Neural cell (in vitro differentiated cells): ENCODE data around the gene CYP26A1. TPM values are rescaled to one million over a fixed set of nuclear protein-coding genes. Genes with fewer than 3 reads are reported as not detected.

Experiments used
- H2AFZ ChIP-seq: fragments of 200-600, 300-800 bp; sonication (generic), shearing (Covaris generic); 2 replicates; pipeline ENCODE4 v1.6.0; 2014; ENCODE audit warnings: low read depth, mild to moderate bottlenecking, antibody characterized with exemption, low read length, moderate library complexity
- H3F3A ChIP-seq: fragments of 200-600 bp; shearing (Covaris generic); 2 replicates; pipeline ENCODE4 v1.6.1; 2016; ENCODE audit warnings: mild to moderate bottlenecking, moderate library complexity, mixed read lengths, antibody characterized with exemption, low read length; ENCODE audit not compliant: insufficient read depth, poor library complexity, severe bottlenecking
- H3K27ac ChIP-seq: fragments of 200-600, 300-800 bp; sonication (generic), shearing (Covaris generic); 2 replicates; pipeline ENCODE4 v1.5.1; 2014; ENCODE audit warnings: mild to moderate bottlenecking, low read length, moderate library complexity
- H3K27me3 ChIP-seq: fragments of 300-800, 200-600 bp; sonication (generic), shearing (Covaris generic); 2 replicates; pipeline ENCODE4 v1.6.0; 2014; ENCODE audit warnings: mild to moderate bottlenecking, low read depth, low read length, moderate library complexity; ENCODE audit not compliant: insufficient read depth
- H3K36me3 ChIP-seq: fragments of 300-800, 200-600 bp; sonication (generic), shearing (Covaris generic); 2 replicates; pipeline ENCODE4 v1.5.1; 2014; ENCODE audit warnings: mild to moderate bottlenecking, antibody characterized with exemption, low read length, moderate library complexity; ENCODE audit not compliant: insufficient read depth
- H3K4me2 ChIP-seq: fragments of 300-800, 200-600 bp; sonication (generic), shearing (Covaris generic); 2 replicates; pipeline ENCODE4 v1.6.0; 2014; ENCODE audit warnings: mild to moderate bottlenecking, low read length
- H3K4me3 ChIP-seq: fragments of 300-800, 200-600 bp; sonication (generic), shearing (Covaris generic); 2 replicates; pipeline ENCODE4 v1.5.1; 2014; ENCODE audit warnings: mild to moderate bottlenecking, low read length, moderate library complexity
- H3K79me2 ChIP-seq: fragments of 200-600 bp; shearing (Covaris generic); replicated peaks from 2 replicates; pipeline ENCODE4 v1.6.0; 2014; ENCODE audit warnings: mild to moderate bottlenecking, low read length, moderate library complexity; ENCODE audit not compliant: insufficient read depth
- H3K9ac ChIP-seq: fragments of 300-800, 200-600 bp; sonication (generic), shearing (Covaris generic); 2 replicates; pipeline ENCODE4 v1.6.1; 2016; ENCODE audit warnings: mild to moderate bottlenecking, low read length, mixed read lengths
- H3K9me2 ChIP-seq: fragments of 200-600 bp; shearing (Covaris generic); 2 replicates; pipeline ENCODE4 v1.6.1; 2016; ENCODE audit warnings: mild to moderate bottlenecking, low read length, mixed read lengths; ENCODE audit not compliant: insufficient read depth
- H3K9me3 ChIP-seq: fragments of 200-600, 300-800 bp; sonication (generic), shearing (Covaris generic); 2 replicates; pipeline ENCODE4 v1.6.1; 2016; ENCODE audit warnings: mild to moderate bottlenecking, mixed run types, low read length, moderate library complexity, mixed read lengths
- H4K20me1 ChIP-seq: fragments of 200-600 bp; shearing (Covaris generic); 2 replicates; pipeline ENCODE4 v1.6.1; 2016; ENCODE audit warnings: mild to moderate bottlenecking, mixed run types; ENCODE audit not compliant: insufficient read depth
- EP300 ChIP-seq: fragments of 450-650 bp; conservative IDR thresholded peaks from 2 replicates; pipeline ENCODE4 v1.6.1; 2014; ENCODE audit warnings: antibody characterized with exemption, mild to moderate bottlenecking, moderate library complexity; ENCODE audit not compliant: poor library complexity, severe bottlenecking
- EZH2 ChIP-seq: fragments of 200-600, 300-800 bp; shearing (Covaris generic), sonication (generic); IDR thresholded peaks from 2 replicates; pipeline ENCODE4 v1.6.1; 2014; ENCODE audit warnings: antibody characterized with exemption, low read length, borderline replicate concordance, mild to moderate bottlenecking; ENCODE audit not compliant: insufficient read depth, poor library complexity, severe bottlenecking
- MXI1 ChIP-seq: fragments of 450-650 bp; conservative IDR thresholded peaks from 2 replicates; pipeline ENCODE4 v1.6.1; 2014; ENCODE audit warnings: antibody characterized with exemption, mild to moderate bottlenecking; ENCODE audit not compliant: poor library complexity, severe bottlenecking
- POLR2AphosphoS5 ChIP-seq: IDR thresholded peaks from 2 replicates; pipeline ENCODE4 v1.6.1; 2012
- RAD21 ChIP-seq: fragments of 450-650 bp; conservative IDR thresholded peaks from 2 replicates; pipeline ENCODE4 v1.6.1; 2014; ENCODE audit warnings: antibody characterized with exemption, mild to moderate bottlenecking, moderate library complexity
- REST ChIP-seq: IDR thresholded peaks from 2 replicates; pipeline ENCODE4 v1.6.1; 2012; ENCODE audit warnings: borderline replicate concordance
- SMC3 ChIP-seq: fragments of 450-650 bp; conservative IDR thresholded peaks from 2 replicates; pipeline ENCODE4 v1.6.1; 2014; ENCODE audit warnings: antibody characterized with exemption, mild to moderate bottlenecking, moderate library complexity; ENCODE audit not compliant: poor library complexity
- TAF1 ChIP-seq: IDR thresholded peaks from 2 replicates; pipeline ENCODE4 v1.6.1; 2012; ENCODE audit warnings: low read depth
- polyA plus RNA-seq: library from polyadenylated mRNA; depleted of rRNA; stranded (reverse); fragments of >200 nt; gene quantifications from 2 replicates; pipeline ENCODE4 v1.2.3, GENCODE V29; 2014
- TF ChIP-seq, protein P1 (sequence below): fragments of 450-650 bp; IDR thresholded peaks from 2 replicates; pipeline ENCODE4 v1.5.1; 2014; ENCODE audit warnings: antibody characterized with exemption, mild to moderate bottlenecking, moderate library complexity; ENCODE audit not compliant: poor library complexity, severe bottlenecking

Gene CYP26A1
- polyA plus RNA-seq, 1 donor from 2014 or later: 0.77 TPM

DNA sequence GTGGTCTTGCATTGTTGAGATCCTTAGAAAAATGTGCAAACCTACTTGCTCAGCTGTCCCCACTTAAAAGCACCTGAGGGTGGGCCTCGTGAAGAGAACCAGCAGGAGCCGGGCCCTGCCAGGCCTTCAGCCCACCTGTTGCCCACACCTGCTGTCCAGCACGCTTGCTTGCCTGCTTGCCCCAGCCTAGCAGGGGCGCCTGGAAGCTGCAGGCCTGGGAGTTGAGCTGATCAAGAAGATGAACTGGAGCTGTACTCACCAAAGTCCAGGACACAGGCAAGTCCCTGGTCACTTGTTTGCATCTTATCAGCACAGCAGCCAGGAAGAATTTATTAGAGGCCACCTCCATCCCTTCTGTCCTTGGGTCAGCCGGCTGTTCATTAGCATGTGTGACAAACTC, 23.2 kb downstream of the CYP26A1 start:
- no peak overlapping the region for H3K4me3 ChIP-seq
- no peaks in the 10 kb centered on the region for H3K9me2 ChIP-seq
- no peak for TF ChIP-seq TAF1
- TF ChIP-seq, protein P1, sequence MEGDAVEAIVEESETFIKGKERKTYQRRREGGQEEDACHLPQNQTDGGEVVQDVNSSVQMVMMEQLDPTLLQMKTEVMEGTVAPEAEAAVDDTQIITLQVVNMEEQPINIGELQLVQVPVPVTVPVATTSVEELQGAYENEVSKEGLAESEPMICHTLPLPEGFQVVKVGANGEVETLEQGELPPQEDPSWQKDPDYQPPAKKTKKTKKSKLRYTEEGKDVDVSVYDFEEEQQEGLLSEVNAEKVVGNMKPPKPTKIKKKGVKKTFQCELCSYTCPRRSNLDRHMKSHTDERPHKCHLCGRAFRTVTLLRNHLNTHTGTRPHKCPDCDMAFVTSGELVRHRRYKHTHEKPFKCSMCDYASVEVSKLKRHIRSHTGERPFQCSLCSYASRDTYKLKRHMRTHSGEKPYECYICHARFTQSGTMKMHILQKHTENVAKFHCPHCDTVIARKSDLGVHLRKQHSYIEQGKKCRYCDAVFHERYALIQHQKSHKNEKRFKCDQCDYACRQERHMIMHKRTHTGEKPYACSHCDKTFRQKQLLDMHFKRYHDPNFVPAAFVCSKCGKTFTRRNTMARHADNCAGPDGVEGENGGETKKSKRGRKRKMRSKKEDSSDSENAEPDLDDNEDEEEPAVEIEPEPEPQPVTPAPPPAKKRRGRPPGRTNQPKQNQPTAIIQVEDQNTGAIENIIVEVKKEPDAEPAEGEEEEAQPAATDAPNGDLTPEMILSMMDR: no peak
- no peak for TF ChIP-seq EZH2
- no peak for TF ChIP-seq REST
- no peak for TF ChIP-seq SMC3
- no peak for TF ChIP-seq POLR2AphosphoS5
- no peak for TF ChIP-seq RAD21
- TF ChIP-seq EP300: no peak
- TF ChIP-seq MXI1: no peak

DNA sequence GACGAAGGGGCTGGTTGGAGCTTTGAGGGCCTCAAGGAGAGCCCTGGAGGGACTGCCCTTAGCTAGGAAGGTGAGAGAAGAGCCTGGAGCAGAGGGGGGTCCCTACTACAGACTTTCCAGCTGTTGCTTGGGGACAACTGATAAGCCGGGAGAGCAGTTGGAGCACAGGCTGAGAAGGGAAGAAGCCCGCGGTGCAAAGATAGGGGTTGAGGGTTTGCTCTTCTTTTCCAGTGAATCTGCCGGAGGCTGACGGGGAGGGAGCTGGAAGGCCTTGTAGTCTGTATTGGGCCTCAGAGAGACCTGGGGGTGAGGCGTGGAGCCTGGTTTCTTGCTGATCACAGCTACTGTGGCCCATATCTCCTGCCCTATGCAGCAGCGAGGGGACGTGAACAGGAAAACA, 23.7 kb downstream of the CYP26A1 start:
- no peak overlapping the region for H3K4me3 ChIP-seq
- H3K79me2 ChIP-seq: no peaks in the 10 kb centered on the region
- no peak overlapping the region for H3K27ac ChIP-seq
- TF ChIP-seq EP300: no peak
- no peak for TF ChIP-seq MXI1
- TF ChIP-seq POLR2AphosphoS5: no peak
- no peaks in the 10 kb centered on the region for H4K20me1 ChIP-seq
- H3K36me3 ChIP-seq: no peaks in the 10 kb centered on the region
- H3K9me2 ChIP-seq: no peaks in the 10 kb centered on the region
- H3K9me3 ChIP-seq: no peaks in the 10 kb centered on the region
- H3F3A ChIP-seq: no peaks in the 10 kb centered on the region
- H3K27me3 ChIP-seq: no peaks in the 10 kb centered on the region
- H3K9ac ChIP-seq: no peak overlapping the region
- H2AFZ ChIP-seq: no peak overlapping the region
- no peak overlapping the region for H3K4me2 ChIP-seq

More for the DNA sequence above, 23.2 kb downstream of the CYP26A1 start:
- H3K27me3 ChIP-seq: no peaks in the 10 kb centered on the region
- no peaks in the 10 kb centered on the region for H3F3A ChIP-seq
- no peak overlapping the region for H3K4me2 ChIP-seq
- H3K36me3 ChIP-seq: no peaks in the 10 kb centered on the region
- H3K79me2 ChIP-seq: no peaks in the 10 kb centered on the region
- no peak overlapping the region for H3K27ac ChIP-seq
- H3K9ac ChIP-seq: no peak overlapping the region
- no peaks in the 10 kb centered on the region for H3K9me3 ChIP-seq
- H4K20me1 ChIP-seq: no peaks in the 10 kb centered on the region
- no peak overlapping the region for H2AFZ ChIP-seq

- Histone ChIP-seq H3K27me3 (no peaks in the 10 kb centered on the region), H3K4me2 (no peak overlapping the region), H3K36me3 (no peaks in the 10 kb centered on the region), H3K27ac (no peak overlapping the region), H2AFZ (no peak overlapping the region), H3F3A (no peaks in the 10 kb centered on the region), H3K9me3 (no peaks in the 10 kb centered on the region), H3K9ac (no peak overlapping the region), H3K9me2 (no peaks in the 10 kb centered on the region), H4K20me1 (no peaks in the 10 kb centered on the region), H3K4me3 (no peak overlapping the region), H3K79me2 (no peaks in the 10 kb centered on the region)
- TF ChIP-seq TAF1 (no peak), RAD21 (no peak), POLR2AphosphoS5 (no peak), REST (no peak), SMC3 (no peak), MXI1 (no peak), EP300 (no peak), EZH2 (no peak)
- TF ChIP-seq, protein P1: no peak
These were observed 25.1 kb downstream of the CYP26A1 start for GRCh38 chr10:93098816-93099215.
